ENCODE measurements around the gene PPP2R1B. TPM values are rescaled to one million over a fixed set of nuclear protein-coding genes. Genes with fewer than 3 reads are reported as not detected.
A peak's percentile ranks its signal among the peaks of the same experiment; 100 is the strongest.

The PPP2R1B gene
- total and polyA plus RNA-seq, 2 donors (not counting 3 experiments of a cell fraction or from before 2014, with no cell fraction given): 18.0 to 50.8 TPM

- dilution Hi-C loops (cut with MboI; ENCODE audit: extremely low pct_ligation_motif_present, low sequenced_read_pairs) (no loop called here), intact Hi-C loops (cut with micrococcal nuclease) (no loop called here)
- Histone ChIP-seq H3K4me3 (replicated peaks in 1 of 3; ENCODE audit: insufficient read depth in 1 of 3, low read depth in 1 of 3, low read length in 3 of 3) (no peak overlapping the region), H3K27me3 (ENCODE audit: control insufficient read depth in 2 of 2, insufficient read depth in 2 of 2, low read length in 2 of 2) (no peaks in the 10 kb centered on the region), H3K4me1 (ENCODE audit: control insufficient read depth, extremely low read depth, insufficient read depth, low read length) (peaks cover 70% of the 10 kb centered on the region), H2AFZ (ENCODE audit: low read depth, low read length) (no peak overlapping the region), H3K9me1 (replicated peaks; ENCODE audit: control insufficient read depth, extremely low read depth, insufficient read depth, low read length) (no peaks in the 10 kb centered on the region), H3K9ac (replicated peaks; ENCODE audit: extremely low read depth, insufficient read depth, low read length) (peak overlapping the region; percentile 35), H3K27ac (ENCODE audit: insufficient read depth, low read depth, low read length) (peak overlapping the region; percentile 60), H3K4me2 (ENCODE audit: insufficient read depth, low read length) (no peak overlapping the region), H3K36me3 (ENCODE audit: control insufficient read depth in 2 of 2, extremely low read depth in 1 of 2, insufficient read depth in 2 of 2, low read length in 2 of 2) (no peaks in the 10 kb centered on the region), H3K79me2 (ENCODE audit: control insufficient read depth, insufficient read depth, low read length) (no peaks in the 10 kb centered on the region), H3K9me3 (replicated peaks; ENCODE audit: control insufficient read depth, insufficient read depth, low read length) (no peaks in the 10 kb centered on the region), H4K20me1 (replicated peaks; ENCODE audit: control insufficient read depth, extremely low read depth, insufficient read depth, low read length) (no peaks in the 10 kb centered on the region)
- POLR2A ChIA-PET: interaction anchor here (1.1 to 1.2 kb wide), 2 partner anchors 9 to 33 kb away, joined by 5 to 7 read pairs; partner anchors contain the start of gene PPP2R1B
- TF ChIP-seq CTCF (IDR thresholded peaks at IDR 0.05; ENCODE audit: extremely low read depth in 1 of 2, insufficient read depth in 1 of 2, low read depth in 1 of 2, low read length in 2 of 2): no peak
- TF ChIP-seq POLR2A (IDR thresholded peaks at IDR 0.05; ENCODE audit: low read depth, low read length): no peak
- no peak for TF ChIP-seq EZH2 (IDR thresholded peaks at IDR 0.05; ENCODE audit: borderline replicate concordance, low read depth, low read length, severe bottlenecking)
- TF ChIP-seq FOS (IDR thresholded peaks at IDR 0.05; ENCODE audit: borderline replicate concordance, insufficient read depth, low read length): no peak
- no peak for TF ChIP-seq POLR2AphosphoS5 (IDR thresholded peaks at IDR 0.05; ENCODE audit: insufficient read depth, low read depth, low read length)
- TF ChIP-seq MYC (IDR thresholded peaks at IDR 0.05; ENCODE audit: low read depth, low read length): no peak
- no peak for TF ChIP-seq GATA2 (IDR thresholded peaks at IDR 0.05; ENCODE audit: insufficient read depth, insufficient read length, low read depth, low read length)
- TF ChIP-seq MAX (IDR thresholded peaks at IDR 0.05; ENCODE audit: insufficient read depth, insufficient read length): no peak
- TF ChIP-seq JUN (IDR thresholded peaks at IDR 0.05; ENCODE audit: borderline replicate concordance, insufficient read depth, insufficient read length, low read depth): no peak
- CTCF ChIA-PET: interaction anchor here (0.8 to 3.3 kb wide), 9 partner anchors 10 to 137 kb away, joined by 3 to 35 read pairs (median 4); partner anchors contain the start of genes ALG9 and PPP2R1B
- FAIRE-seq (no peak), DNase-seq (ENCODE audit: low read depth, low spot score) (no peak)
- no TSS peak for BruUV-seq (replicated peaks)
These were observed 32.5 kb downstream of the PPP2R1B start for GRCh38 chr11:111733611-111734088.
